HG03469 (cell line): Measurements from ENCODE around the gene PREX1.

ENCODE experiments used
- ATAC-seq: cut with Tn5 transposase; IDR thresholded peaks from one replicate; pipeline ENCODE4 v1.9.1; 2021; ENCODE audit warnings: mild to moderate bottlenecking, moderate library complexity, moderate number of reproducible peaks; ENCODE audit not compliant: unreplicated experiment

Gene PREX1

DNA sequence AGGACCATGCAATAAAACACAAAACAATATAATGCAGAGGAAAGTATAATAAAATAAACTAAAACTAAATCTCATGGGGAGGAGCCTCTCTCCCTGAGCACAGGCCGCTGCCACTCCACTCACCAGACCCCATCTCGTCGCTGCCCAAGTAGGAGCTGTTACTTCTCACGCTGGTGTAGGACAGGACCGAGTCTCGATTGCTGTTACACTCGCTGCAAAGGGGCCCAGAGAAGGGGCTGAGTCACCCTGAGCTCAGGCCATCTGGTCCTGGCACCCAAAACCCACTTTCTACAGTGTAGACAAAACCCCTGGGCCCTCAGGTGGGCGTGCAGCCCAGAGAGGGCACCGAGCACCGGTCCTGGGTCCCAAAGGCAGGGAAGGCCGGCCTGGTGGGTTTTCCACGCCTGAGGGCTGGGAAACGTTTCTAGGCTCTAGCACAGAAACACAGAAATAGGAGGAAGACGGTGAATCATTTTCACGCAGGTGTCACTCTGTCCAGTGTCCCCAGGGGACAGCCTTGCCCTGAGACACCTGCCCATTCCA lies 183.4 kb downstream of the PREX1 start:
- ATAC-seq: no peak

DNA sequence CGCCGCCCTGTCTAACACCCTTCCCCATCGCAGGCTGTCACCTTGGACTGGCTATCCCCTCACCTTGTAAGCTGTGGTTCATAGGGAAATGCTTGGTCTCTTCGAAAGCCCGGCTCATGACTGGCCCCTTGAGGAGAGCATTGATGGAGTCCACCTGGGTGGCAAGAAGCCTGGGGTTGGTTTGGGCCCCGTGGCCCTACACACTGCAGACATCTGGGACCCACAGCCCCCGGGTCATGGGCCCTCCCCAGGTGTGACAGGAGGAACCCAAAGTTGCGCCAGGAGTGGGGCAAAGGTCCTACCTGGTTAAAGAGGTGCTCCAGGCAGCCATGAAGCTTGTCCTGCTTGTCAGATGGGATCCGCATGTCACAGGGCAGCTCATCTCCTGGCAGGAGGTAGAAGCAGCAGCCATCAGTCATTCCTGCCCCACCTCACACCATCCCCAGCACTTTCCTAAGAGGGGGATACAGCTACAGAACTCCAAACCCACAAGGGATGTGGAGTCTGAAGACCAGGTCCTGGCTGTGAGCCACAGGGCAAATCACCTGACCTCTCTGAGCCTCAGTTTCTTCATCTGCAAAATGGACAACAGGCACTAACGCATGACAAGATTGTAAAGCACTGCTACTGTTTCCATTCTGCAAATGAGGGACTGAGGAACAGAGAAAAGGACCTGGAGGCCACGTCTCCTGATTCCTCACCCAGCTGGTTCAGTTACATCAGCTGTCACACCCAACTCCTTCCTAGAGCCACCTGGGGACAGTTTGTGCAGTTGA lies 185.5 kb downstream of the PREX1 start:
- ATAC-seq: no peak

DNA sequence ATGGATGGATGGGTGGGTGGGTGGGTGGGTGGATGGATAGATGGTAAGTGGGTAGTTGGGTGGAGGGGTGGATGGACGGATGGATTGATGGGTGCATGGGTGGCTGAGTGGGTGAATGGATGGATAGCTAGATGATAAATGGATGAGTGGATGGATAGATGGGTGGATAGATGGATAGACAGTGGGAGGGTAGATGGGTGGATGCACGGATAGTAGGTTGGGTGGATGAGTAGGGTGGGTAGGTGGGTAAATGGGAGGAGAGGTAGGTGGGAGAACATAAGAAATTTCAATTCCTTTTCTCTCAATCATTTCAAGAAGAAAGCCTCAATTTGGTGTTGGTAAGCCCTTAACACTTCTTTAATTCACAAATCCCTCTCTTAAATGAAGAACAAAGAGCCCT lies 186.9 kb downstream of the PREX1 start:
- ATAC-seq: no peak

DNA sequence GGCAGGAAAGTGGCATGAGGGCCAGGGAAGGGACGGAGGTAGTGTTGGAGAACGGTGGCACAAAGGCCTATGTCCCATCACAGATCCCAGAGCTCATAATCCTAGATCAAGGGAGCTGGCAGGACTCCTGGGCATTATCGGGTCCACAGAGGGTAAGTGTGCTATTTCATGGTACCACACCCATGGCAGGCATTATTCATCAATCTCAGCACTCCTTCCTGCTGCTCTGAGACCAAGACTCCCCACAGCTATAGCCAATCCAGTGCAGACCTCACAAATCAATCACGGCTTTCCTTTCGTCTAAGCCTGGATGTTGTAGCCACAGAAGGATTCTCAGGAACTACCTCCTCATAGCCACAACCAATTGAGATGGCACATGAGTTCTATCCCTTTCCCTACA lies 187.9 kb downstream of the PREX1 start:
- no peak for ATAC-seq

DNA sequence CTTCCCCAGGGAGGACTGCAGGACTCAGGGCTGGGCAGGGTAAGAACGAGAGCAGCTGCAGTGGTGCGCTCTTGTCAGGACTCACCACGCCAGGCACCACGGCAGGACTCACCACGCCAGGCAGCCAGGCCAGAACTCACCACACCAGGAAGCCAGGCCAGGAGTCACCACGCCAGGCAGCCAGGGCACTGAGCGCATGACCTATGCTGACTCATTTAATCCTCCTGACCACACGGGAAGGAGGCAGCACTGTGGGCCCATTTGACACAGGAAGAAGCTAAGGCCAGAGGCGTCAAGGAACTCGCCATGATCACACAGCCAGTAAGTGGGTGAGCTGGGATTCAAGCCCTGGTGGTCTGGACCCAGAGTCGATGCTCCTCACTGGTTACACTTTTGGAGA lies 189.3 kb downstream of the PREX1 start:
- ATAC-seq: no peak

DNA sequence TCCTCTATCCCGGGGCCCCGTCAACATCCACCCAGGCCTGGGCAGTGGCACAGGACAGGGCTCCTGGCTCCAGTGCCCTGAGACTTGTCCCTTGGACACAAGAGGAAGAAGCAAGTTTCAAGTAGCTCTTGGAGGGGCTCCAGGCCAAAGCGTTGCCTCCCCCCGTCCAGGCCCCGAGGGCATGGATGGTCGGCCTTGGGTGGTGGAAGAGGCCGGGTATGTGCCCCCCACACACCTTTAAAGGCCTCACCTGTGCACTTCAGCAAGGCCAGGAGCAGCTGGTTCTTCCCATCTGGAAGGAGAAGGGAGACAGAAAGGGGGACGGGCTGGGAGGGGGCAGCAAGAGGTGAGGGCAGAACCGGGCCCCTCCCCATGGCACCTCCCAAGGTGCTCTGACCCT lies 190.3 kb downstream of the PREX1 start:
- ATAC-seq: no peak

DNA sequence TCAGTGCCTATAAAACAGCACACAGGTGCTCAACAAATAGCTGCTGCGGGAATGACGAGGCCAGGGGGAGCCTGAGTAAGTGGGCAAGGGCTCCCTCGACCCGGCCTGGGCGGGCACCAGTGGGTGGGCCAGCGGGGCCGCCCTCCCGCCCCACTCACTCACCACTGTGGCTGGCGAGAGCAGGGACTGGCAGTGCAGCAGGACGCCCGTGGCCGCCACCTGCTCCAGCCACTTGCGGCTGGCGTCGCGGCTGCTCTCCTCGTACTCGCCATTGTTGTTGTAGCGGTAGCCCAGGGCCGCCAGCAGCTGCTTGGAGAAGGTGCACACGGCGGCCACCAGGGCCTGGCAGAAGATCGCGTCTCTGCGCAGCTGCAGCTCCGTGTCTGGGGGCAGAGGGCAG lies 191.5 kb downstream of the PREX1 start:
- no peak for ATAC-seq

DNA sequence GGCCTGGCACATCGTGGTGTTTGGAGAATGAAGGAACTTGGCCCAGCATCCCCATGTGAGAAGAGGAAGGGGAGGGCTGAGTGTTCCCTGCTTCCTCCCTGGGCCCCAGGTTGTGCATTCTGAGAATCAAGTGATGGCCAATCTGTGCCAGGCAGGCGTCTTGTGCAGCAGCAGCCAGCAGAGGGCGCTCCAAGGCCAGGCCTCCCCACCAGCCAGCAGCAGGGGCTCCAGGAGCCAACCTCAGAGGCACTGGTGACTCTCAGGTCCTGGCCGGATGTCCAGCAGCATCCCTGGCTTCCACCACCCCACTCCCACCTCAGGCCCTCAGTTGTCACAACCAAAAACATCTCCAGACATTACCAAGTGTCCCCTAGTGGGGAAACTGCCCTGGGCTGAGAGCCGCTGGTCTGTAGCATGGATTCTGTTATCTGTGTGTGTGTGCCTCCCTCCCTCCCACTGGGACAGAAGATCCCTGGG lies 192.0 kb downstream of the PREX1 start:
- no peak for ATAC-seq

DNA sequence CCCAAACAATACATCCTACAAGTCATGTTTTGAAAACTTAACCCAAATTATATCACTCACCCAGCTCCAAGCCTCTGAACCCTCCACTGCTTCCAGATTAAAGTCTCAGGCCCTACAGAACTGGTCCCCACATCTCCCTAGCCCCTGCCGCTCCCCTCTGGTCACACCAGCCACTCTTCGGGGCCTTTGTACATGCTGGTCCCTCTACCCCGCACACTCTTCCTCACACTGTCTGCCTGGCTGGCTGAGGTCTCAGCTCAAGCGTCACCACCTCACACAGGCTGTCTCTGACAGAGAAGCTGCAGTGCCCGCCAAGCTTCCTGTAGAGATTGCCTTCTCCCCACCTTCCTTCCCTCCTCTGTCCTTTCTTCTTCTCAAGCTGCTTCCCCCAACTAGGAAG lies 192.4 kb downstream of the PREX1 start:
- ATAC-seq: no peak

DNA sequence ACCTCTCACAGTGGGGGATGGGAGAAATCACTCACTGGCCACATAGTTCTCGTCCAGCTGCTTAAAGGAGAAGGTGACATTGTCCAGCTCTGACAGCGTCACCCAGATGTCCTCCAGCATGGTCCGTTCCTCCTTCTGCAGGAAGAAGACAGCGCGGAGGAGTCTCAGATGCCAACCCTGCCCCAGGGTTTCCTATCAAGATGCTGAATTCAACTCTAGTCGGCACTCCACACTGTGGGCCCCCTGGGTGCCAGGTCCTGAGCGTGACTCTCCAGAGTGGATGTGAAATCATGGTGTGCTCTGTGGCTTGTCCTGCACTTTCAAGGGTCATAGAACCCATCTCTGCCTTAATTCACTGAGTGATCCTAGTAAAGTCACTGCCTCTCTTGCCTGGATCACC lies 193.2 kb downstream of the PREX1 start:
- ATAC-seq: no peak

DNA sequence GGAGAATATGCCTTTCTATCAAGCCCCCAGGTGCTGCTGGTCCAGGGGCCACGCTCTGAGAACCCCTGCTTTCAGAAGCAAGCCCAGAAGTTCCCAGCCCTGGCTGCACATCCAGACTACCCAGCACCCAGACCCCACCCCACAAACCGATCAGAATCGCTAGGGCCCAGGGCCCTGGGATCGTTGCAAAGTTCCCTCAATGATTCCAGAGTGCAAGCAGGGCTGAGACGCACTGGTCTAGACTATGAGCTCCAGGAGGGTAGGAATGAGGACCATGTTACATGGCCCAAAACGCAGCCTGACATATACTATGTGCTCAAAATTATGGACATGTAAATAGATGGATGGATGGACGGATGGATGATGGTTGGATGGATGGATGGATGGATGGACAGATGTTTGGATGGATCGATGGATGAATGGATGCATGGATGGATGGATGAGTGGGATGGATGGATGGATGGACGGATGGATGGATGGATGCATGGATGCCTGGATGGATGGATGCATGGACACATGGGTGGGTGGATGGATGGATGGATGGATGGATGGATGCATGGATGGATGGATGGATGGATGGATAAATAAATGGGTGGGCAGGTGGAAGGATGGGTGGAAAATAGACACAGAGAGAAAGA lies 194.1 kb downstream of the PREX1 start:
- no peak for ATAC-seq

DNA sequence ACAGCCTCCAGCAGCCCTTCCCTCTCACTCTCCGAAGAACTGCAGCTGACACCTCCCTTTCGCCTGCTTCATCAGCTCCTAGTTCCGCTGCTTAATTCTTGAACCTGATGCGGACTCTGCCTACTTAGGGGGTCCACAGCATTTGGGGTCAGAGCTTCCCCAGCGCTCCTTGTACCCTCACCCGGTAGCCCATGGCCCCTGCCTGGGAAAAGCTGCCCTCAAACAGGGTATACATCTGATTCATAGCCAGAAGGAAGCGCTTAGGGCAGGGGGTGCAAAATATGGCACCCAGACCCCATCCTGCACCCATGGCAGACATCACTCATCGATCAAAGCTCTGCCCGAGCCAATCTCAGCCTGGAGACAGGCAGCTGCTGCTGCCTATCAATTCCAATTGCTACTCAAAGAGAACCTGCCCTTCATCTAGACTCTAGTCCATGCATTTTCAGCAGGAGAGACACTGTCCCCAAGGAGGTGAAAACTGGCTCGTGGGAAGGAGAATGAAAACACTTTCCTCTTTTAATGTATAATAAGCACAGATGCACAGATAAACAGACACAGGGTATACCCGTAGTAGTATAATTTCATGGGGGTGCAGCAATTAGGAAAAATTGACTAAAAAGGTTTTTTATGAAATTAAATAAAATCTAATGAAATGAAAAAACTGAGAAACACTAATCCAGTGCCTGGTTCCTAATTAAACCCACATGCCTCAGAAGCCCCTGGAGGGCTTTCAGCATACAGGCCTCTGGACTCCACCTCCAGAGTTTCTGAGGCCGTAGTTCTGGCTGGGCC lies 194.8 kb downstream of the PREX1 start:
- no peak for ATAC-seq

DNA sequence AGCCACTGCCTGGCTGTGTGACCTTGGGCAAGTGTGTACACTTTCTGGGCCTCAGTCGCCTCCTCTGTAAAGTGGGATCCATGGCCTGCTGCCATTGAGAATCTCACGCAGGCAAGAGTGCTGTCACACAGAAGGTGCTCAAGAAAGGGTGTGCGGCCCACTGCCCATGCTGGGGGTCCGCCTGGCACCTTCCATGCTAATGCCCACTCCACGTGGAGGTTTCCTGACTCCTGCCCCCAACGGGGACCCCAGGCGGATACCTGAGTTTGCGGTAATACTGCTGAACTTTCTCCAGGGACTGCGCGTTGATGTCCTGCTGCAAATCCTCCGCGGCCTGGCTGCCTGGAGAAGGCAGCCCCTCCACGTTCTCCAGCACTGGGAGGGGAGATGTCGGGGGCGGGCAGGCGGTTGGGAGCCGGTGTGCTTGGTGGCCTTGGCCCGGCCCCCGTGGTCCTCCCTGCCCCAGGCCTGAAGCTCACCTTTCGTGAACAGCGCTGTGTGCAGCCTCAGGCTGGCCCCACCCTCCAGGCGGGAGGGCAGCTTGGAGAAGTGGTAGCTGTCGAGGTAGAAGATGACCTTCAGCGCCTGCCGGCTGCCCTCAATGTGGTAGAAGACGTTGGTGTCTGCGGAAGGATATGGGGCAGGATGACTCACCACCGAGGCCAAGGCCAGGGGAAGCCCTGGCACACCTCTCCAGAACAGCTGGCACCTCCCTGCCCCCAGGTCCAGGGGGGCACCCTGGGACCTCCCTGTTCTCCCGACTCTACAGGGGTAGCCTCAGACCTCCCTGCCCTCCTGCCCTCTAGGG lies 195.6 kb downstream of the PREX1 start:
- no peak for ATAC-seq

DNA sequence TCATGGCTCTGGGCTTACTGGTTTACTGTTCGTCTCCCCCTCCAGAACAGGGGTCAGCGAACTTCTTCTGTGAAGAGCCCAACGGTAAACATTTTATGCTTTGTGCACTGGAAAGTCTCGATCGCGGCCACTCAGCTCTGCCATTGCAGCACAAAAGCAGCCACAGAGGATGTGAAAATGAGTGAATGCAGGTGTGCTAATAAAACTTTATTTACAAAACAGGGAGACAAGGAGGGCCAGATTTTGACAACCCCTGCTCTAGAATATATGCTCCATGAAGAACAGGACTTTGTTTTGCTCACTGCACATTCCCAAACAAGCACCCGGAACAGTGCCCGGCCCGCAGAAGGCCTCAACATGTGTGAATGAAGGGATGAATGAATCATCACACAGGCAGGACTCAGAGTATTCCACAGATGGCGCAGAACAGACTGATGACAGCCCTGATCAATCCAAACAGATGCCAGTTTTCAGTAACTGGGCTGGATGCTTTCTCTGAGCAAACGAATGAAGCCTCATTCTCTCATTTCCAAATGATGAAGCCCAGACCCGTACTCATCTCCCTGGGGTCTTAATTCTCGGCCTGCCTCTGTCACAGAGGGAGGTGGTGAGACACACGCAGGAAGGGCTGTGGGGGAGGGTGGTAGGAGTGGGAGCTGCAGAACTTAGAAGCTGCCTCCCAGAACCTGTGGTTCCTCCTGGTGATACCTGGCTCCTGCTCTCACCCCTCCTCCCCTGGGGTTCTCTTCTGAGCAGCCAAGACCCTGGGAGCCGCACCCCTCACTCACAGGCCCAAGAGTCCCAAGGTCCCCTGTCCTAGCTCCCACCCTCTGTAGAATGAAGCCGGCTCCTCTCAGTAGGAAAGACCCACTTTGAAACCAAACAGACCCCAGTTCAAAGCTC lies 196.4 kb downstream of the PREX1 start:
- no peak for ATAC-seq

DNA sequence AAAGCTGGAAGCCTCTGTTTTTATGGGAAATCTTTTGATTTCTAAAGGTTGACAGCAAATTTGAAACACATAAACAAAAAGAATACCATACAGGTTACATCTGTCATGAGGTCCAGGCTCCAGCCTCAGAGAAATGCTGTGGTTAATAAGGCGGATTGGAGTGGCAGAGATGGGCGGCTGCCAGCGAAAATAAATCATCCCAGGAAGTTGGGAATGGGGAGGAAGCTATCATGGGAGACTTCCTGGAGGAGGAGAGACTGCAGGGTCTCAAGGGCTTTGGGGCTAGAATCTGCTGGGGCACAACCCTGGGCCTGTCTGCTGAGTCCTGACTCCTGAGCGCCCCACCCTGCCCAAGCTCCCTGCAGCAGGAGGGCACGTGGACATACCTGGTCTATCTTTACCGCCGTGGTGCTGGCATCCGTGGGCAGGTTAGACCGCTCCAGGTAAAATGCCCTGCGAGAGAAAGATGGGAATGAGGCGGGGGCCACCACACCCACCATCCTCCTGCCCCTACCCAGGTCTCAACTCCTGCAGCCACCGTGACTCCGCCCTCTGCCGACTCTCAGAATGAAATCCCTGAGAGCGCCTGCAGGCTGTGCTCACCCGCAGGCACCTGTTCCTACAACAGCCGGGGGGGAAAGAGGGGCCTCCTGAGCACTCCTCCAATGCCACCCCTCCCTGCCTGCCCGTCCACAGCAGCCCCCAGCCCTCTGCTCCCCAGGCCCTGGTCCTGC lies 197.3 kb downstream of the PREX1 start:
- ATAC-seq: no peak

DNA sequence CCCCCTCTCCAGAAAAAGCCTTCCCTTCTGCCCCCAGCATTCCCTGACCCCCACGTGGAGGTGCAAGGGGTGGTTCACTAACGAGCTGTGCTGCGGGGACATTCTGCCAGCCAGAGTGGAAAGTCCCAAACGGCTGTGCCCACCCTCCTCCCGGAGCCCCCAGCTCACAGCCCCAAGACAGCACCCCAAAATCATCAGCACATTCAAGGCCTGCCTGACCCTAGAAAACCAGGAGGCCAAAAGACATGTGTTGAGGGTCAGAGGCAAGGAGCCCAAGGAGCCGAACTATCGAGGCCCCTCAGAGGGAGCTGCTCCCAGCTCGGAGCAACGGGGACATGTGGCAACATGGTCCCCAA lies 197.9 kb downstream of the PREX1 start:
- ATAC-seq: no peak

DNA sequence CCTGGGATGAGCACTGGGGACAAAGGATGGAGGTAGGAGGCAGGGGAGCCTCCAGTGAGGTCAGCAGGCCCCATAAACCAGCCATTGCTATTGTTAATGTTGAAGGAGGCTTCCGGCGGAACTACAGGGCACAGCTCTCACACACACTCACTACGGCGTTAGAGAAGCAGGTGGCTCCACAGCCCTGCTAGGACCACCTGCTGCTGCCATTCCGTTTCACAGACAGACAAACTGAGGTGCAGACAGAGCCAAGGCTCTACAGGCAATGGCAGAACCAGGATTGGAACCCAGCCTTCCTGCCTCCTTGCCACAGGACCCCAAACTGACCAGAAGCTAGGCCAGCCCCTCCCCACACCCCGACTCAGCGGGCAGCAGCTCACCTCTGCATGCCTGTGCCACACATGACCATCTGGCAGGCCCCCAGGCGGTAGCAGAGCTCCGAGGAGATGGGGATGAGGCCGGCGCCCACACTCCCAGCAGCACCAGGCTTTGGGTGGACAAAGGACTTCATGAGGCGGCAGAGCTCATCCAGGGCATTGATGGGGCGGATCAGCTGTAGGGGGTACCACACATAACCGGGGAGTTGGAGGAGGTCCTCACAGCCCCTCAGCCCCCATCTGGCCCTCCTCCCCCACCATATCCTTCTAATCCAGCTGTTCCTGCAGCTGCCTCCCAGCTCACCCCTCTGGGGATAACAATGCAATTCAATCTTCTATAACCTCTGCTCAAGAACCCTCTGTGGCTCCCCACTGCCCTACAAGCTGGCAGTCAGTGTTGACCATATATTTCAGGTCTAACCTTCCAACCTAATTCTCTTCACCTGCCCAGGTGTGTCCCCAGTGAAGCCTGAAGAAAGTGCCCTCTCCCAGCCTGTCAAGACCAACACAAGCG lies 198.5 kb downstream of the PREX1 start:
- ATAC-seq: no peak

DNA sequence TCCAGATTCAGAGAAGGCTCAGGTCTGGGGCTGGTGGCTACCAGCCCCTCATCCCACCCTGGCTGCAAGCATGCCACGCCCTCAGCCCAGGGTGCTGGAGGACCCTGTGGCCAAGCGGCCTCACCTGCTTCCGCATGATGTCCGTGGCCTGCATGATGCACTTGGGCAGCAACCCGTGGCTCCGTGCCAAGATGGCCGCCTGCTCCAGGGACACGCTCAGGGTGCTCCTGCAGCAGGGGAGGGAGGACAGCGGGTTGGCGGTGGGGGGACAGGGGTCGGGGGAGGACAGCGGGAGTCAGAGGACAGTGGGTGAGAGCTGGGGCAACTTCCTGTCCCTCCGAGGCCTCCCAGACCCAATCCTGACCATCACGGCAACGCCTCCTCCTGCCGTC lies 200.1 kb downstream of the PREX1 start:
- ATAC-seq: no peak
